Measurements from ENCODE around the gene FBXW7. TPM values are rescaled to one million over a fixed set of nuclear protein-coding genes. Genes with fewer than 3 reads are reported as not detected.
A peak's percentile ranks its signal among the peaks of the same experiment; 100 is the strongest.

Gene FBXW7
- total RNA-seq, 1 donor from 2014 or later, result 105 TPM

DNA sequence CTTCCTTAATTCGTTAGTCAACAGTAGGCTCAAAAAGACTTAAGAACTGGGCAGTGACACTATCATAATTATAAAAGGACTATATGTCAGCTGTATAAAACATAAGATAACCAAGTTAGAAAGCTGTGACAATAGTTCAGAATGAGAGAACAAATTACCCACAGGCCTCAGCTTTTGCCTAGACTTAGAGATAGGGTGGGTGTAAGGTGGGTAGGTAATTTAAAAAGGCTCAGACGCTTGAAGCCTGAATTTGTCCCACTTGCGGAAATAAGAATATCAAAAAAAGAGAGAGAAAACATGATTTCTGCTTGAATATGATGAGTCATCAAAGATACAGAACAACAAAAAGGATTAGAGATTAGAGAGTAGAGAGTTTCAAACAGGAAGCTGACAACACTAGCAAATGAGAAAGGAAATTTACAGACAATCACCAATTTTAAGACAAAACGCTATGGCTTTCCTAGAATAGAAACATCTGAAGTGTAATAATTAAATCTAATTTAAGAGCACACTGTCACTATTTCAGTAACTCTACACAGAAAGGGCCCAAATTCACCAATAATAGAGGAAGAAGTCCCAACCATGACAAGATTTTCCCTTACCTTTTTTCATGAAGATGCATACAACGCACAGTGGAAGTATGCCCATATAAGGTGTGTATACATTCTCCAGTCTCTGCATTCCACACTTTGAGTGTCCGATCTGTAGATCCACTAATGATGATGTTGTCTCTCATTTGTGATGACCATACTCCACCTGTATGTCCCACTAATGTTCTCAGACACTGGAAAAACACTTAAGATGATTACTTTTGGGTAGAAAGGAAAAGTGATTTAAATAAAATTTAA is 208.1 kb downstream of the FBXW7 start:
- DNase-seq, result no peak

DNA sequence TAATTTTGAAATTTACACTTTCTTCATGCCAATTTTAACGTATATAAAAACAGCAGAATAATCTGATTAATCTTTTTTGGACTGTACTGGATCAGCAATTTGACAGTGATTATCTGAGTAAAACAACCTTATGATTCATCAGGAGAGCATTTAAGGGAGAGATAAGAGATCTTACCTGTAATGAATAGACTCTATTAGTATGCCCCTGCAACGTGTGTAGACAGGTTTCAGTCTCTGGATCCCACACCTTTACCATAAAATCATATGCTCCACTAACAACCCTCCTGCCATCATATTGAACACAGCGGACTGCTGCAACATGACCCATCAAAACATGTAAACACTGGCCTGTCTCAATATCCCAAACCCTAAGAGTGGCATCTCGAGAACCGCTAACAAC is 210.1 kb downstream of the FBXW7 start:
- no peak for DNase-seq

DNA sequence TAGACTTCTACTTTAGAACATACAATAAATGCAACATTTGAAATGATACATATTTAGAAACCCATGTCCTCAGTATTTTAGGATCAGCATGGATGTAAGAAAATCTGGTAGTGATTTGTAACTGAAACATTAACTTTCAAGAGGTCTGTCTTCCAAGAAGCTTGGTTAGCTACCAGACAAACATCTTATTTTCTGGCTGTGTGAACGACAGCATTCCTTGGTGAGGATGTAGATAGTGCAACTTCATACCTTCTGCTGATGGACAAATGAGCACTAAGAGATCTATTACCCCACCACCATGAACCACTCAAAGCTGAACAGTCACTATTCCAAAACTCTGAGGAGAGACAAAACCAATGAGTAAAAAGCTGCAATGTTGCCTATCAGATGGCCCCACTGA is 212.7 kb downstream of the FBXW7 start:
- DNase-seq, result no peak

DNA sequence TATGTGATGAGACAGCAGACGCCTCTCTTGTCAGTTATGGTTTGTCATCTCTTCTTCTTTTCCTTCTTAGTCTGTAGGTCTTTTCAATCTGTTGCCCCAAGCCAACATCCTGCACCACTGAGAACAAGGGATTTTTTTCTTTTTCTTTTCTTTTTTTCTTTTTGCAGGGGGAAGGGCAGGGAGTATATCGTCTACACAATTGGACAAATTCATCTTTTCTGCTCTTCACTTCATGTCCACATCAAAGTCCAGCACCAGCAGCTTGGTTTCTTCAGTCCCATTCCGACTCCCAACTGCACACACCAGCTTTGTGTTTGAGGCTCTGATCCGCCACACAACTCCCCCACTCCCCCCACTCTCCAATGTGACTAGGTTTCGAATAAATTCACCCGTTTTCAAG is 213.2 kb downstream of the FBXW7 start:
- DNase-seq, result no peak

DNA sequence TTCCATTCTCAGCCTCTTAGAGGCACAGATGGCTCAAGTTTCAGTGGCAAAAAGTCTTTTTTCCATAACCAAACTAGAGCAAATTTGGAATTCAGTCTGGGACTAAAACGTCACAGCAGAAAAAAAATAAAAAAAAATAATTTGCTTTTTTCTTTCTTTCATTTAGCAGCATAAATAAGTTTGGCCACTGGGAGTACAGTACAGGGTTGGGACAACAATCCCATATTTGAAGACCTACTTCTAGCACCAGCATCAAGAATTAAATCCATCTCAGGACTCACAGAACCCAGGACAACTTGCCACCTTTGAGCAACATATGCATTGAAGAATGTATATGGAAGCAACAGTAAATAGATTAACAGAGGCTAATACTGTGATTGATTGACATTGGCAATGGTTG is 214.0 kb downstream of the FBXW7 start:
- DNase-seq, result no peak

DNA sequence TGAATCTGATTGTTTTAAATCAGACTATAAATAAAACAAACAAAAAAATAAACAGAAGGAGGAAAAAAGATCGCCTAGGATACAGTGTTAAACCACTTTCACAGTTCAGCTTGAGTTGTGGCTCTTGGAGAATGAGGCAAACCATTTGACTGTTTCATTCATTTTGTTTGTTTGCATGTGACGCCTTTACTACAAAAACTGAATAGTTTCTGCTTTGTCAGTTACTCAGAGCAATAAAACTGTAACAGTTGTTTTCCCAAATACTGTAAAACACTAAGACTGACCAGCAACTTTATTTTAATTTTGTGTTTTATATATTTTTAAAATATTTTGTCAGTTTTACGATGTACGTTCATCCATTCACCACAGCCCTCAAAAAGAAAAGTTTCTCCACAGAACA is 214.5 kb downstream of the FBXW7 start:
- DNase-seq, result no peak

DNA sequence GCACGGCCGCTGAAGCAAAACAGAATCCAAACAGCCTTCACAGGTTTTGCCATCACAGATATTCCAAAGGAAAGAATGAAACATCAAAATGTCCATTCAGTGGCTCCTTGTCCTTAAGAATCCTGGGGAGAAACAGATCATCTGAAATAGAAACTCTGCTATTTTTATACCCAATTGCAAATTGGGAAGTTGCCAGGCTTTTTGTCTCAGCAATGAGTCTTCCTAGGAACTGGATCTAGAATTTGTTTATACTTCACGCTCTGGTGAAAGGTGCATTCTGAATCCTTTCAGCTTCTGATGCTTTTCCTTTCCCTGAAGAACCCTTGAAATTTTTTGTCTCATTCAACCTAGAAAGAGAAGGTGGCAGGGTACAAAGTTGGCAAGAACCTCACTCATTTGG is 218.9 kb downstream of the FBXW7 start:
- no peak for DNase-seq

DNA sequence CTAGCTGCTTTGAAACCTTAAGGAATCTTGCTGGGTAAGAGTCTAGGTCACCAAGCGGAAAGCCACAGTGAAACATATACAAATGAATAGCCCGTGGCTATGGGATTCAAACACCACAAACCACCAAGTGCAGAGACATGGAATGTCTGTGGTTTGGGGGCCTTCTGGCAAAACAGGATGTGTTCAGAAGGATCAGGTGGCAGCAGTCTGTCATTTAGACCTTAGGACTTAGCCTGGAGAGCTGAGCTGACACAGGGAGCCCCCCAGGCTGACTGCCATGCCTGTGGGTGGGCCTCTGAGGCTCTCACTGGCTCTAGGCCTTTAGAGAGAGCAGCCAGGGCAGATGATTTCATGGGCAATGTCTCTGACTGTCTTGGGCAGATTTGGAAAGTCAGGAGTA is 225.6 kb downstream of the FBXW7 start:
- DNase-seq, result no peak

DNA sequence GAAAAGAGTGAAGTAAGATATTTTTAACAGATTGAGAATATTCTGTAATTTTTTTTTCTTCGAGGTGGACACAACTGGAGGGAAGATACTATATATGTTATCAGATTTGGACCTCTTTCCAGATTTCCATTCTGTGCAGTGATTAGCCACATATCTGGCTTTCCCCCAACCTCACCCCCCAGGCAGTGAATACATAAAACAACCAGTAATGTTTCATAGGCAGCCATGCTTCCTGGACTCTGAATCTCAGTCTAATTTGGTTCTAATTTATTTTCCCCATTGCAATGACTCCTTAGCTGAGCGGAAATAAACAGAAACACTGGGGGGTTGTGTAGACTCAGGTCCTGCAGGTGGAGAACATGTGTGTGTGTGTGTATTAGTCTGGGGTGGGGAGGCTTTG is 226.5 kb downstream of the FBXW7 start:
- no peak for DNase-seq

DNA sequence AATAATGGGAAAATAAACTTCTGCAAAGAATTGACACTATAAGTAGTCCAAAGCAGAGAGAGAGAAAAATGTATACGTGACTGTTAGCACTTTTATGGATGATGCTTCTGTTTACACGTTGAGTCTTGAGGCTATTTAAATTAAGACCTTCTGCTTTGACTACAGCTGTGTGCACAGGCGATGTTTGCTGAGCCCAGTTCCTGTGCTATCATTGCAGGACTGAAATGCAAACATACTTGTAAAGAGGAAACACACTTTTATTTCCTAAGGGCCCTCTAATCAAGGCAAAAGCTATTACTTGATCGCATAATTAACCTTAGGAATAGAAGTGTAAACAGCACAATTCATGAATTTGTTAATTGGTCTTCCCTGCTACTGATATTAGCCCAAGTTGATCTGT is 226.9 kb downstream of the FBXW7 start:
- DNase-seq, result no peak

DNA sequence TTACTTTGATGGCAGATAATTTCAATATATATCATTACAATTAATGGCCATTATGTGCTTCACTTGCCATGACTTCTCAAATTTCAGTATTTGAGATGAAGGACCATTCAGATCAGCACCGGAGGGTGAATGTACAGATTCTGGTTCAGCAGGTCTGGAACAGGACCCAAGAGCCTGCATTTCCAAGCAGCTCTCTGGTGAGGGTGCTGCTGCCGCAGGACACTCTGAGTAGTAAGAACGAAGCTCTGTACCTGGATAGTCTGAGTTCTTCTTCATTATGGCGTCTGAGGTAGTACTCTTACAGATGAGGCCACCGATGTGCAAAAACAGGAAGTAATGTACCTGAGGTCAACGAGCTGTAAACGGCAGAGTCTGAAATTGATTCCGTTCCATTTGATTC is 228.2 kb downstream of the FBXW7 start:
- no peak for DNase-seq

DNA sequence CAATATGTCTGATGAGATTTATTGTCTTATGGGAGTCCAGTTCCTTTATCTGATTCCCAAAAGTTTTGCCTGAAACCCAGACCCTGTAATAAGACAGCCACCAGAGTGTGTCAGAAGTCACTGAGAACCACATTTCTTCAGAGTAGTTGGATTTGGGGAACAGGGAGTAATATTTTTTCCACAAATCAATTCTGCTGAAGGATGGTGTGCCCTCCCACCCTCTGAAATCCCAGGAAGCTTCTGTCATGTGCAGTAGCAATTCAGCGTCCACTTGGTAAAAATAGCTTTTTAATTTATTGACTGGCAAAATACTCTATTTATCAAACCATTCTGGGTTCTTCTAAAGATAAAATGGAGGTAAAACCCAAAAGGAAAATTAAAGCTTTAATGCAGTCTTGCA is 229.4 kb downstream of the FBXW7 start:
- no peak for DNase-seq

DNA sequence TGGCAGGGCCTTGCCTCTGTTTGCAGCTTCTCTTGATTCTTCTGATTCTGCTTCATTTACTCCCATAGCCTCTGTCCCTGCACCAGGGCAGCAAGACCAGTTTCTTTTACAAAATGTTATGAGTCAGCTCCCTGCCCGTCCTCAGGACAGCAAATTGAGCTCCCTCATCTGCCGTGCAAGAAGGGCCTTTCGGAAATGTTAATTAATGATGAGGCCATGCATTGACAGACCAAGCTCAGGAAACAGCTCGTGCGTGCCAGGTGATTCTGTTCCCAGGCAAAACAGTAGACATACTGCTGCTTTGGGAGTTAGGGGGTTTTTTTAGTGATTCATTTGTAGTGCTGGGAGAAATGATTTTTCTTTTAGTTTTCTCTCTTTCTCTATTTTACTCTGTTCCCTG is 231.7 kb downstream of the FBXW7 start:
- DNase-seq, result peak; percentile 34

DNA sequence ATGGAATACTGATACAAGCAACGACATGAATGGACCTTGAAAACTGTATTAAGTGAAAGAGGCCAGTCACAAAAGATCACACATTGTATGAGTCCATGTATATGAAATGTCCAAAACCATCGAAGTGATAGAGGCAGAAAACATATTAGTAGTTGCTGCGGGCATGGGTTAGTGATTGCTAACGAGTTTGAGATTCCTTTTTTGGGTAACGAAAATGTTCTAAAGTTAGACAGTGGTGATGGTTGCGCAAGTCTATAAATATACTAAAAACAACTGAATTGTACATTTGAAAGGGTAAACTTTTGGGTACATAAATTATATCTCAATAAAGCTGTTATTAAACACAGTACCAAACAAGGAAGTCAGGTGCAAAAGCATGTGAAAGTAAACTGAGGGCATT is 234.5 kb downstream of the FBXW7 start:
- no peak for DNase-seq

DNA sequence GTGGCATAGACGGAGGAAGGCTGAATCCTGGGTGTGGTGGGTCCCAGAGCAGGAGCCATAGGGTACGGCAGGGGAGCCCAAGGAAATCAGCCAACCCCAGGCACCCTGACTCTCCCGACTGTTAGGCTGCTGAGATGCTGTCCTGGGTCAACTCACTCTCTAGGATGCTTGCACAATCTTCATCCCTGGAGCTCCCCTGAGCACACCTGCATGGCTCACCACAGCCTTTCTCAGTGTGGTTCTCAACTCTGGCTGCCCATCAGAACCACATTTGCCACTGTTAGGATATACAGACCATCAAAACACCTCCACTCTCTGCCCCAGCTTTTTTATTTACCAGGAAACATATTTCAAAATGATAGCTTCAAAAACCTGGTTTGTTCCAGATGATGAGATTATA is 236.3 kb downstream of the FBXW7 start:
- DNase-seq, result no peak

DNA sequence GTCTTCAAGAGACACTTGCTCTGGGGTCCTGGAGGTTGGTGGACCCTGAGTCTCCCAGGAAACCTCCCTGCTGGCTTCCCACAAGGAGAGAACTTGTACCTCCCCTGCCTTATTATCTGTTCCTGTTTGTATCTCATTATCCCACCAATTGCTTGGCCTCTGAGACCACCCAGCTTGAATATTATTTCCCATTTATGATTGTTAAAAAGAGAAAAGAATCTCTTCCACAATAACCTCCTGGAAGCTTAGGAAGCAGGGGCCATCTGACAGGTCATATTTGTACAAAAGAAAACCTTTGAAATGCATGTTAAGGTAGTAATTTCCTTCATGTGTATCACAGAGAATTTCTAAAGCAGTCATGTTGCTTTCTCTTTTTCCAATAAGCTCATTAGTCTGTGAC is 239.5 kb downstream of the FBXW7 start:
- DNase-seq, result no peak

DNA sequence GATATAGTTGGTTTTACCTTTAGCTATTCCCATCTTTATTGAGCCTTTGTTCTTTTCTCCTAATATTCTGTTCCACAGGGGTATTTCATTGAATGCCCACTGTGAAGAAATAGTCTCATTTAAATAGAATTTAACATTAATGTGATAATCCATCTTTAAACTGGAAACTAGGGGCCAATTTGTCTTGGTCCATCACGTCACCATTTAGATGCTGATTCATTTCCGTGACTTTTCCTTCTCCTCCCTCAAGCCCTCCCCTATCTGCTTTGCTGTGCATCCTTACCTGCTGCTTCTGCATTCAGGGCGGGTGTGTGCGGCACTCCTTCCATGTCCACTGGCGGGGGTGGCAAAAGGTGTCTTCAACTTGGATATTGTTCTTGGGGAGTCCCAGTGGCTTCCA is 241.1 kb downstream of the FBXW7 start:
- DNase-seq, result no peak

DNA sequence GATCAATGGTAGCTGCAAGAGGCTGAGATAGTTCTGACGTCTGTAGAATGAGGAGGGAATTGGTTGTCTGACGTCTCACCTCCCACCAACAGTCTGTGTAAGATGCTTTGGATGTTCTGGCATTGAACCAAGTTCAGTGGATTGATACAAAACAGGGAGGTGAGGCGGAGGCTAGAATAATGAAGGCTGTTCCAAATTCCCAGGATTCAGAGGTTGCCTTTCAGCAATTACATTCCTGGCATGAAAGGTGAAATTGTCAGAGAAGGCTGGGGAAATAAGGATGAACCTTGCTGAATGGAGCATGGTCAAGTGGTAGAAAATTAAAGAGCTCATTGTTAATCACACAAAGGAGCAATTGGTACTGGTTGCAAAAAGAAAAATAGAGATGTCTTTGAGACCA is 241.6 kb downstream of the FBXW7 start:
- no peak for DNase-seq

DNA sequence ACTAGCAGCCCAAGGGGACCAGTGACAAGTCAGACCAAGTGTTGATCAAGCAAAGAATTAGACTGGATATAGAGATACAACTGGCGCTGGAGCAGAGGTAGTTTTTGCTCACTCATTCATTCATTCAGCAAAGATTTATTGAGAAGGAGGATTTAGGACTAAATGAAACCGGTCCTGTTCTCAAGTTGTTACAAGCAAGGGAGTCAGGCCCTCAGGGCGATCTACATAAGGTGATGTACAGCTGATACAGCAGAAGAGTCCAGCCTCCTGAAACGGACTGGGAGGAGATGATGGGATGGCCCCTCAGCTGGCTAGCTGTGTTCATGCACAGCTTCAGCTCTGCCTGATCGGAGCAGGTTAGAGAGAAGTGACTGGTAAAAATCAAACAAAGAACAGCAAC is 242.4 kb downstream of the FBXW7 start:
- DNase-seq, result no peak

DNA sequence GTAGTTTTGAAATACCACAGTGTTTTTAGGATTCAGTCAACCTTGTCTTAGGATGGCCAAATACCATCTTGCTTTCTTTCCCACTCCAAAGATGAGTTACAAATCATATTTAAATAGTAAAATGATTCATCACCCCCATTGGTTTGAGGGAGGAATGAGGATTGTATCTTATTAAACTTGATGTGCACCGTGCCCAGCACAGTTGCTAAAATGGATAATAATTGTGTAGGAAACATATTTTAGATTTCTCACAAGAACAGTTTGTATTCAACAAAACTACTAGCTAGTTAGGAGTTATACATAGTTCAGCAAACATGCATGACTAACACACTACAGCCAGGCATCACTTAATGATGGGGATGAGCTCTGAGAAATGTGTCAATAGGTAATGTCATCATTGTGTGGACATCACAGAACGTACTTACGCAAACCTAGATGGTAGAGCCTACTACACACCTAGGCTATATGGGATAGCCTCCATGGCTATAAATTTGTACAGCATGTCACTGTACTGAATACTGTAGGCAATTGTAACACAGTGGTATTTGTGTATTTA is 245.4 kb downstream of the FBXW7 start:
- DNase-seq, result no peak

DNA sequence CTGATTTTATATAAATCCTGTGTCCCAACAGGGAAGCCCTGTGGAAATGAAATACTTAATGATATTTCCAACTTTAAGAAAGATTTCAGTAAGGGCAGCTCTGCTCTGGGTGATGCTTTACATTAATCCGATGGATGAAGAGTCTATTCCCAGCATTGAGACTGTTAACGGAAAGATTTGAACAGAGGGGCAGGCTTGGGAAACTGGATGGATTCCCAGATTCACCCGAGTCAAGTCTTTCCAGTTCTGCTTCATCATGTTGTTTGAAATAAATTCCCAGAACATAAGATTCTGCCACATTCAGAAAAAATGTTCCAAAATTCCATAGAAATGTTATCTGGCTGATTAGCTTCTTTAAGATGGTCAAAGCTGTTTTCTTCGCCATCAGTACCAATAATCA is 246.0 kb downstream of the FBXW7 start:
- DNase-seq, result no peak

DNA sequence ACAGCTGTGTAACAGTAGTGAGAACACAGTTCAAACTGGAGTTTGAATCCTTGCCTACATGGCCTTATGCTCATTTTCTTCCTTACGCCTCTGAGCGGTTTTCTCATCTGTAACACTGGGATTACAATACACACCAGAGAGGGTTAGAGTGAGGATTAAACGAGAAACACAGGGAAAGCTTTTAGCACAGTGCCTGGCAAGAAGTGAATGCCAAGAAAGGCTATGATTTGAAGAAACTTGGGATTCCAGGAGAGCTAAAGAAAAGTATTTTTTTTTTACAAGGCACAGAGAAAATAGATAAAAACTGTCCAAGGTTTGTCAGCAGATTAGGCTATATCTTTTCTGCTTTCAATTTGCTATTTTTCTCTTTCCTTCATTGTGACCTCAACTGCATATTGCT is 246.4 kb downstream of the FBXW7 start:
- no peak for DNase-seq

DNA sequence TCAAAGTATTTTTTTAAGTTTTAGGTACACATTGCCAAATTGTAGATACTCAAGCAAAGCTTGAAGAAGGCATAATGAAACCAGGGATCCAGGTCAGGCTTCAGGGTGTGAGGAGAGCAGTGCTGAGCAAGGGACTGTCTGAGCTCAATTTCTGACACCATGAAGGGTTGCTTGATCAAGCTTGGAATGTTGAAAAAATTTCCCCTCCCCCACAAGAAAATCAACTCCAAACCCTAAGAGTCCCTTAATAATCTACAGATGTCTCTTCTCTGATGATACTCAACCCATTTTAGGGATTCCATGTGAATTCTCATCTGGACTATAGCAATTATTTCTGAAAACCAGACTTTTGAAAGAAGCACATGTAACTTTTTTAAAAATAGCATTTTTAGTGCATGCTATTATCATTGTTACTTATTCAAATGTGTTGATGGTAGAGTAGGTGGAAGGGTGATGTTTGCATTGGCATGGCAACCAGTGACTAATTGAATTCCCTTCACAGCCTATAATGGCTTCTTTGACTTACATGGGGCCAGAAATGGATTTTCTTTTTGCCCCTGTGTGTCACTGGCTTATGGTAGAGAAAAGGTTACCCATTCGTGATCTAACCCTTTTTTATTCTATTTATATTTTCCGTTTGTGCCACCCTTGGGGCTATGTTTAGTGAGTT is 252.0 kb downstream of the FBXW7 start:
- DNase-seq, result peak; percentile 15

DNA sequence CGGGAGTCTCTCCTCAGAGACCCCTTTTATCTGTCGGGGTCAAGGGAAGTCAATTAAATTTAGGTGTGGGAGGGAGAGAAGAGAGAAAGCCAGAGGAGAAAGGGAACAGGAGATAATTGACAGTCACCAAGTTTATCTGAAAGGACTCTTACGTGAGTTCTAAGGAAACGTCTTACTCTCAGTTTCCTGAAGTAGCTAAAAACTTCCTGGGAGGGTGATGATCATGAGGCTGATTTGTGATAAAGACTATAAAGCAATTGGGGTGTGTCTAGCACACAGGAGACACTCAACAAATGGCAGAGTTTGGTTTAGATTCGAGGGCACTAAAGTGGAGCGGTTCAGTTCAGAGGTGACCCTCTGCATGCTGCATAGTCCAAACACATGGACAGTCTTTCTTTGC is 254.1 kb downstream of the FBXW7 start:
- DNase-seq, result no peak
